ENCODE results near the gene ETV4.

GRCh38 chr17:43540821-43541674, 5.1 kb downstream of the ETV4 start:
- TF ChIP-seq CTCF (IDR thresholded peaks at IDR 0.05; ENCODE audit: poor library complexity, severe bottlenecking) (no peak), EZH2 (IDR thresholded peaks at IDR 0.05; ENCODE audit: borderline replicate concordance, insufficient read depth, low read length, poor library complexity, severe bottlenecking) (no peak), REST (IDR thresholded peaks at IDR 0.05; ENCODE audit: borderline replicate concordance) (no peak)

All from neural cell (in vitro differentiated cells).